Panc1 (cell line): ENCODE results near the gene PIP4K2A. TPM values are rescaled to one million over a fixed set of nuclear protein-coding genes. Genes with fewer than 3 reads are reported as not detected.

Experiments
- ATAC-seq: fragments of 200-7000 bp; cut with Tn5 transposase; 2 replicates; pipeline ENCODE4 v1.9.1; 2020; ENCODE audit warnings: mild to moderate bottlenecking, moderate library complexity
- BruUV-seq: library from RNA; stranded (reverse); fragments of 400-500 nt; replicated peaks from 2 replicates; lab custom pipeline; 2021; lab: Mats Ljungman, UMichigan
- CTCF ChIA-PET: fragments of 300-600 bp; sonication (Branson Sonifier 250); formaldehyde crosslinking; loops from one replicate; lab custom pipeline; 2022; ENCODE audit warnings: antibody characterized with exemption; lab: Charles Lee
- POLR2A ChIA-PET: fragments of 300-600 bp; sonication (Branson Sonifier 250); formaldehyde crosslinking; loops from one replicate; lab custom pipeline; 2022; ENCODE audit warnings: antibody characterized with exemption; lab: Charles Lee
- DNase-seq: peaks from one replicate; pipeline ENCODE4 v3.0.0-alpha.2; 2010; ENCODE audit warnings: low read depth, low spot score
- H3K27ac ChIP-seq: 2 replicates; pipeline ENCODE4 v1.5.1; 2011; ENCODE audit warnings: mild to moderate bottlenecking, low read length, inconsistent platforms
- H3K27me3 ChIP-seq: fragments of 200-500 bp; sonication (Bioruptor generic); 2 replicates; pipeline ENCODE4 v1.6.0; 2014; ENCODE audit warnings: low read length, inconsistent platforms; ENCODE audit not compliant: control insufficient read depth, insufficient read depth
- H3K36me3 ChIP-seq: fragments of 200-500 bp; sonication (Bioruptor generic); 2 replicates; pipeline ENCODE4 v1.5.1; 2014; ENCODE audit warnings: inconsistent platforms, mild to moderate bottlenecking, low read length, moderate library complexity; ENCODE audit not compliant: control insufficient read depth, insufficient read depth
- H3K4me1 ChIP-seq: 2 replicates; pipeline ENCODE4 v1.5.1; 2011; ENCODE audit warnings: inconsistent platforms, mild to moderate bottlenecking, low read length, moderate library complexity; ENCODE audit not compliant: control insufficient read depth, insufficient read depth
- H3K4me3 ChIP-seq, 2 experiments: 2 replicates each; pipeline ENCODE4 v1.5.1; 2011 to 2012; ENCODE audit warnings: low read depth in 2 of 2, low read length in 2 of 2, mild to moderate bottlenecking in 2 of 2, inconsistent platforms in 1 of 2, moderate library complexity in 1 of 2
- H3K9me3 ChIP-seq: fragments of 200-500 bp; sonication (Bioruptor generic); 2 replicates; pipeline ENCODE4 v1.5.1; 2014; ENCODE audit warnings: low read depth, mild to moderate bottlenecking, inconsistent platforms, low read length, moderate library complexity; ENCODE audit not compliant: control insufficient read depth, insufficient read depth
- CTCF ChIP-seq: fragments of 450-650 bp; IDR thresholded peaks from 2 replicates; pipeline ENCODE4 v1.5.1; 2017; ENCODE audit warnings: mild to moderate bottlenecking
- POLR2AphosphoS5 ChIP-seq: IDR thresholded peaks from 2 replicates; pipeline ENCODE4 v1.6.1; 2012; ENCODE audit warnings: mild to moderate bottlenecking, low read depth, low read length, moderate library complexity
- REST ChIP-seq, 2 experiments: IDR thresholded peaks; 2 replicates each; pipeline ENCODE4 v1.6.1; 2011 to 2012; ENCODE audit warnings: low read depth in 2 of 2, control low read depth in 1 of 2, low read length in 1 of 2, mild to moderate bottlenecking in 1 of 2, moderate library complexity in 1 of 2; ENCODE audit not compliant: insufficient read depth in 1 of 2
- SIN3A ChIP-seq: IDR thresholded peaks from 2 replicates; pipeline ENCODE4 v1.6.1; 2012; ENCODE audit warnings: low read depth, mild to moderate bottlenecking, low read length, moderate library complexity, borderline replicate concordance; ENCODE audit not compliant: insufficient read depth
- TCF7L2 ChIP-seq: IDR thresholded peaks from 2 replicates; pipeline ENCODE4 v1.6.1; 2011; ENCODE audit warnings: mild to moderate bottlenecking, low read depth, low read length, inconsistent platforms
- in situ Hi-C: cut with HindIII; loops from 2 replicates; pipeline ENCODE4 v1.10.0; 2016; ENCODE audit warnings: low sequenced_read_pairs, low pct_unique_long_range_greater_than_20kb
- intact Hi-C: fragments of 100-400 bp; cut with micrococcal nuclease; formaldehyde crosslinking; loops from one replicate; pipeline ENCODE4 v1.10.0; 2022; ENCODE audit not compliant: unreplicated experiment
- total RNA-seq: library from RNA; stranded (reverse); gene quantifications from one replicate; pipeline ENCODE4 v1.2.1, GENCODE V29; 2021; ENCODE audit not compliant: unreplicated experiment

PIP4K2A gene
- total RNA-seq, 1 experiment from 2014 or later = 25.2 TPM

- in situ Hi-C loops = no loop called here
Observed at GRCh38 chr10:22603581-22603980, 110.8 kb downstream of the PIP4K2A start.

GRCh38 chr10:22601618-22602017 lies 112.8 kb downstream of the PIP4K2A start:
- Histone ChIP-seq H3K4me3 (no peak overlapping the region), H3K9me3 (no peaks in the 10 kb centered on the region), H3K4me1 (peaks cover 6% of the 10 kb centered on the region), H3K27ac (no peak overlapping the region), H3K27me3 (no peaks in the 10 kb centered on the region), H3K36me3 (no peaks in the 10 kb centered on the region; the same call in 1 of the 2 replicates)
- DNase-seq = no peak
- TF ChIP-seq SIN3A = no peak
- TF ChIP-seq CTCF = no peak
- TF ChIP-seq POLR2AphosphoS5 = no peak
- TF ChIP-seq TCF7L2 = no peak
- no peak for TF ChIP-seq REST (IDR thresholded peaks at IDR 0.05; ENCODE audit: insufficient read depth in 1 of 2, low read depth in 2 of 2, low read length in 1 of 2)
- ChIA-PET POLR2A (no interaction called here), CTCF (no interaction called here)
- intact Hi-C loops (no loop called here), in situ Hi-C loops (no loop called here)
- no TSS peak for BruUV-seq
- no peak for ATAC-seq

More at GRCh38 chr10:22603581-22603980, 110.8 kb downstream of the PIP4K2A start:
- TF ChIP-seq SIN3A (no peak), REST (IDR thresholded peaks at IDR 0.05; ENCODE audit: insufficient read depth in 1 of 2, low read depth in 2 of 2, low read length in 1 of 2) (no peak), TCF7L2 (no peak), CTCF (no peak), POLR2AphosphoS5 (no peak)
- Histone ChIP-seq H3K4me1 (peaks cover 6% of the 10 kb centered on the region), H3K4me3 (no peak overlapping the region), H3K27me3 (no peaks in the 10 kb centered on the region), H3K36me3 (no peaks in the 10 kb centered on the region; the same call in 1 of the 2 replicates), H3K27ac (no peak overlapping the region), H3K9me3 (no peaks in the 10 kb centered on the region)
- DNase-seq = no peak
- BruUV-seq = no TSS peak
- ChIA-PET CTCF (no interaction called here), POLR2A (no interaction called here)
- ATAC-seq = no peak
- intact Hi-C loops = no loop called here
